Neural cell (in vitro differentiated cells): ENCODE data around the gene GABRG3. TPM values are rescaled to one million over a fixed set of nuclear protein-coding genes. Genes with fewer than 3 reads are reported as not detected.

Experiments used
- H2AFZ ChIP-seq: fragments of 200-600, 300-800 bp; sonication (generic), shearing (Covaris generic); 2 replicates; pipeline ENCODE4 v1.6.0; 2014; ENCODE audit warnings: low read depth, mild to moderate bottlenecking, antibody characterized with exemption, low read length, moderate library complexity
- H3F3A ChIP-seq: fragments of 200-600 bp; shearing (Covaris generic); 2 replicates; pipeline ENCODE4 v1.6.1; 2016; ENCODE audit warnings: mild to moderate bottlenecking, moderate library complexity, mixed read lengths, antibody characterized with exemption, low read length; ENCODE audit not compliant: insufficient read depth, poor library complexity, severe bottlenecking
- H3K27ac ChIP-seq: fragments of 200-600, 300-800 bp; sonication (generic), shearing (Covaris generic); 2 replicates; pipeline ENCODE4 v1.5.1; 2014; ENCODE audit warnings: mild to moderate bottlenecking, low read length, moderate library complexity
- H3K27me3 ChIP-seq: fragments of 300-800, 200-600 bp; sonication (generic), shearing (Covaris generic); 2 replicates; pipeline ENCODE4 v1.6.0; 2014; ENCODE audit warnings: mild to moderate bottlenecking, low read depth, low read length, moderate library complexity; ENCODE audit not compliant: insufficient read depth
- H3K36me3 ChIP-seq: fragments of 300-800, 200-600 bp; sonication (generic), shearing (Covaris generic); 2 replicates; pipeline ENCODE4 v1.5.1; 2014; ENCODE audit warnings: mild to moderate bottlenecking, antibody characterized with exemption, low read length, moderate library complexity; ENCODE audit not compliant: insufficient read depth
- H3K4me2 ChIP-seq: fragments of 300-800, 200-600 bp; sonication (generic), shearing (Covaris generic); 2 replicates; pipeline ENCODE4 v1.6.0; 2014; ENCODE audit warnings: mild to moderate bottlenecking, low read length
- H3K4me3 ChIP-seq: fragments of 300-800, 200-600 bp; sonication (generic), shearing (Covaris generic); 2 replicates; pipeline ENCODE4 v1.5.1; 2014; ENCODE audit warnings: mild to moderate bottlenecking, low read length, moderate library complexity
- H3K79me2 ChIP-seq: fragments of 200-600 bp; shearing (Covaris generic); replicated peaks from 2 replicates; pipeline ENCODE4 v1.6.0; 2014; ENCODE audit warnings: mild to moderate bottlenecking, low read length, moderate library complexity; ENCODE audit not compliant: insufficient read depth
- H3K9ac ChIP-seq: fragments of 300-800, 200-600 bp; sonication (generic), shearing (Covaris generic); 2 replicates; pipeline ENCODE4 v1.6.1; 2016; ENCODE audit warnings: mild to moderate bottlenecking, low read length, mixed read lengths
- H3K9me2 ChIP-seq: fragments of 200-600 bp; shearing (Covaris generic); 2 replicates; pipeline ENCODE4 v1.6.1; 2016; ENCODE audit warnings: mild to moderate bottlenecking, low read length, mixed read lengths; ENCODE audit not compliant: insufficient read depth
- H3K9me3 ChIP-seq: fragments of 200-600, 300-800 bp; sonication (generic), shearing (Covaris generic); 2 replicates; pipeline ENCODE4 v1.6.1; 2016; ENCODE audit warnings: mild to moderate bottlenecking, mixed run types, low read length, moderate library complexity, mixed read lengths
- H4K20me1 ChIP-seq: fragments of 200-600 bp; shearing (Covaris generic); 2 replicates; pipeline ENCODE4 v1.6.1; 2016; ENCODE audit warnings: mild to moderate bottlenecking, mixed run types; ENCODE audit not compliant: insufficient read depth
- EP300 ChIP-seq: fragments of 450-650 bp; conservative IDR thresholded peaks from 2 replicates; pipeline ENCODE4 v1.6.1; 2014; ENCODE audit warnings: antibody characterized with exemption, mild to moderate bottlenecking, moderate library complexity; ENCODE audit not compliant: poor library complexity, severe bottlenecking
- EZH2 ChIP-seq: fragments of 200-600, 300-800 bp; shearing (Covaris generic), sonication (generic); IDR thresholded peaks from 2 replicates; pipeline ENCODE4 v1.6.1; 2014; ENCODE audit warnings: antibody characterized with exemption, low read length, borderline replicate concordance, mild to moderate bottlenecking; ENCODE audit not compliant: insufficient read depth, poor library complexity, severe bottlenecking
- MXI1 ChIP-seq: fragments of 450-650 bp; conservative IDR thresholded peaks from 2 replicates; pipeline ENCODE4 v1.6.1; 2014; ENCODE audit warnings: antibody characterized with exemption, mild to moderate bottlenecking; ENCODE audit not compliant: poor library complexity, severe bottlenecking
- POLR2AphosphoS5 ChIP-seq: IDR thresholded peaks from 2 replicates; pipeline ENCODE4 v1.6.1; 2012
- RAD21 ChIP-seq: fragments of 450-650 bp; conservative IDR thresholded peaks from 2 replicates; pipeline ENCODE4 v1.6.1; 2014; ENCODE audit warnings: antibody characterized with exemption, mild to moderate bottlenecking, moderate library complexity
- SMC3 ChIP-seq: fragments of 450-650 bp; conservative IDR thresholded peaks from 2 replicates; pipeline ENCODE4 v1.6.1; 2014; ENCODE audit warnings: antibody characterized with exemption, mild to moderate bottlenecking, moderate library complexity; ENCODE audit not compliant: poor library complexity
- TAF1 ChIP-seq: IDR thresholded peaks from 2 replicates; pipeline ENCODE4 v1.6.1; 2012; ENCODE audit warnings: low read depth
- polyA plus RNA-seq: library from polyadenylated mRNA; depleted of rRNA; stranded (reverse); fragments of >200 nt; gene quantifications from 2 replicates; pipeline ENCODE4 v1.2.3, GENCODE V29; 2014
- TF ChIP-seq, protein P1 (sequence below): IDR thresholded peaks from 2 replicates; pipeline ENCODE4 v1.6.1; 2012; ENCODE audit warnings: borderline replicate concordance
- TF ChIP-seq, protein P2 (sequence below): fragments of 450-650 bp; IDR thresholded peaks from 2 replicates; pipeline ENCODE4 v1.5.1; 2014; ENCODE audit warnings: antibody characterized with exemption, mild to moderate bottlenecking, moderate library complexity; ENCODE audit not compliant: poor library complexity, severe bottlenecking

GABRG3 gene
- polyA plus RNA-seq, 1 donor from 2014 or later = 1.2 TPM

DNA sequence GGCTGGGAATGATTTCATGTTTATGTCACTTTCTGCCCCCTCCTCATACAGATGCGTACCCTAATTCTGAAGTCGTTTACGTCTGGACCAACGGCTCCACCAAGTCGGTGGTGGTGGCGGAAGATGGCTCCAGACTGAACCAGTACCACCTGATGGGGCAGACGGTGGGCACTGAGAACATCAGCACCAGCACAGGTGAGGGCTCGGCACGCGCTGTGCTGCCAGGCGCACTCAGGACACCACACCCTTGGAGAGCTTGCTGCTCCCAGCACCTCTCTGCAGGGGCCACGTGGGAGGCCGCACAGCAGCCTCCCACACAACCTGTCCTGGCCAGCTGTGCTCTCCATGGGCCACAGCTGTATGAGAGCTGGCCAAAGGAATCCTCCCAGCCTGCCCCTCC is 33.8 kb upstream of the GABRG3 start:
- no peak overlapping the region for H3K27ac ChIP-seq
- H3F3A ChIP-seq = no peaks in the 10 kb centered on the region
- no peak overlapping the region for H3K4me3 ChIP-seq
- no peak overlapping the region for H2AFZ ChIP-seq
- H3K79me2 ChIP-seq = no peaks in the 10 kb centered on the region
- H4K20me1 ChIP-seq = no peaks in the 10 kb centered on the region
- H3K36me3 ChIP-seq = no peaks in the 10 kb centered on the region
- H3K27me3 ChIP-seq = no peaks in the 10 kb centered on the region
- no peak overlapping the region for H3K4me2 ChIP-seq
- H3K9me3 ChIP-seq = no peaks in the 10 kb centered on the region
- no peak overlapping the region for H3K9ac ChIP-seq
- no peaks in the 10 kb centered on the region for H3K9me2 ChIP-seq
- TF ChIP-seq RAD21 (no peak), TAF1 (no peak), EZH2 (no peak), MXI1 (no peak), SMC3 (no peak), EP300 (no peak), POLR2AphosphoS5 (no peak)
- TF ChIP-seq, protein P1, sequence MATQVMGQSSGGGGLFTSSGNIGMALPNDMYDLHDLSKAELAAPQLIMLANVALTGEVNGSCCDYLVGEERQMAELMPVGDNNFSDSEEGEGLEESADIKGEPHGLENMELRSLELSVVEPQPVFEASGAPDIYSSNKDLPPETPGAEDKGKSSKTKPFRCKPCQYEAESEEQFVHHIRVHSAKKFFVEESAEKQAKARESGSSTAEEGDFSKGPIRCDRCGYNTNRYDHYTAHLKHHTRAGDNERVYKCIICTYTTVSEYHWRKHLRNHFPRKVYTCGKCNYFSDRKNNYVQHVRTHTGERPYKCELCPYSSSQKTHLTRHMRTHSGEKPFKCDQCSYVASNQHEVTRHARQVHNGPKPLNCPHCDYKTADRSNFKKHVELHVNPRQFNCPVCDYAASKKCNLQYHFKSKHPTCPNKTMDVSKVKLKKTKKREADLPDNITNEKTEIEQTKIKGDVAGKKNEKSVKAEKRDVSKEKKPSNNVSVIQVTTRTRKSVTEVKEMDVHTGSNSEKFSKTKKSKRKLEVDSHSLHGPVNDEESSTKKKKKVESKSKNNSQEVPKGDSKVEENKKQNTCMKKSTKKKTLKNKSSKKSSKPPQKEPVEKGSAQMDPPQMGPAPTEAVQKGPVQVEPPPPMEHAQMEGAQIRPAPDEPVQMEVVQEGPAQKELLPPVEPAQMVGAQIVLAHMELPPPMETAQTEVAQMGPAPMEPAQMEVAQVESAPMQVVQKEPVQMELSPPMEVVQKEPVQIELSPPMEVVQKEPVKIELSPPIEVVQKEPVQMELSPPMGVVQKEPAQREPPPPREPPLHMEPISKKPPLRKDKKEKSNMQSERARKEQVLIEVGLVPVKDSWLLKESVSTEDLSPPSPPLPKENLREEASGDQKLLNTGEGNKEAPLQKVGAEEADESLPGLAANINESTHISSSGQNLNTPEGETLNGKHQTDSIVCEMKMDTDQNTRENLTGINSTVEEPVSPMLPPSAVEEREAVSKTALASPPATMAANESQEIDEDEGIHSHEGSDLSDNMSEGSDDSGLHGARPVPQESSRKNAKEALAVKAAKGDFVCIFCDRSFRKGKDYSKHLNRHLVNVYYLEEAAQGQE = no peak
- TF ChIP-seq, protein P2, sequence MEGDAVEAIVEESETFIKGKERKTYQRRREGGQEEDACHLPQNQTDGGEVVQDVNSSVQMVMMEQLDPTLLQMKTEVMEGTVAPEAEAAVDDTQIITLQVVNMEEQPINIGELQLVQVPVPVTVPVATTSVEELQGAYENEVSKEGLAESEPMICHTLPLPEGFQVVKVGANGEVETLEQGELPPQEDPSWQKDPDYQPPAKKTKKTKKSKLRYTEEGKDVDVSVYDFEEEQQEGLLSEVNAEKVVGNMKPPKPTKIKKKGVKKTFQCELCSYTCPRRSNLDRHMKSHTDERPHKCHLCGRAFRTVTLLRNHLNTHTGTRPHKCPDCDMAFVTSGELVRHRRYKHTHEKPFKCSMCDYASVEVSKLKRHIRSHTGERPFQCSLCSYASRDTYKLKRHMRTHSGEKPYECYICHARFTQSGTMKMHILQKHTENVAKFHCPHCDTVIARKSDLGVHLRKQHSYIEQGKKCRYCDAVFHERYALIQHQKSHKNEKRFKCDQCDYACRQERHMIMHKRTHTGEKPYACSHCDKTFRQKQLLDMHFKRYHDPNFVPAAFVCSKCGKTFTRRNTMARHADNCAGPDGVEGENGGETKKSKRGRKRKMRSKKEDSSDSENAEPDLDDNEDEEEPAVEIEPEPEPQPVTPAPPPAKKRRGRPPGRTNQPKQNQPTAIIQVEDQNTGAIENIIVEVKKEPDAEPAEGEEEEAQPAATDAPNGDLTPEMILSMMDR = no peak

DNA sequence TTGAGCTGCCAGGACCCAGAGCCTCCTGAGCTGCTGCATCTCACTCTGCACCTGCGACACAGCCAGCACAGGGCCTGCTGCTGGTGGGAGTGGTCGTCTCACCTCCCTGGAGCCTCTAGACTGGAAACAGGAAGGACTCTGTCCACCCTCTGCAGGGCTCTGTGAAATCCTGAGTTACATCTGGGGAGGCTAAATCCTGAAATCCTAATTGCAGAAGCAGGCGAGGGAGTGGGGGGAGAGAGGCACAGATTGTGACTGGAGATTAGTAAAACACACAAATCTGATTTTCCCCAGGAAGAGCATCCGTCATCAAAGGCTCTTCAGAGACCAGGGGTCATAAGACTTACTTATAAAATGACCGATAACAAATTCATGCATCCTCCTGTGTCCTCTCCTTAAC is 31.6 kb upstream of the GABRG3 start:
- Histone ChIP-seq H4K20me1 (no peaks in the 10 kb centered on the region), H2AFZ (no peak overlapping the region), H3K36me3 (no peaks in the 10 kb centered on the region), H3K4me2 (no peak overlapping the region), H3K4me3 (no peak overlapping the region), H3K9me3 (no peaks in the 10 kb centered on the region), H3F3A (no peaks in the 10 kb centered on the region), H3K9me2 (no peaks in the 10 kb centered on the region), H3K27me3 (no peaks in the 10 kb centered on the region), H3K27ac (no peak overlapping the region), H3K9ac (no peak overlapping the region), H3K79me2 (no peaks in the 10 kb centered on the region)
- TF ChIP-seq, protein P1 = no peak
